Stimulated activated CD8-positive, alpha-beta memory T cell treated with anti-CD3 and anti-CD28 coated beads, Interleukin-7, amount 100 ng/mL, for 4 hours (primary cell): Measurements from ENCODE around the gene SLC35F5.
"Not testable (repeated sequence)": the region's sequence is repeated elsewhere in the genome, so short reads cannot be mapped to it uniquely, and the experiment has no call there.

Experiments
- DNase-seq, 2 donors: peaks; one replicate each; pipeline ENCODE4 v3.0.0-alpha.2; 2020; ENCODE audit warnings: low read depth in 2 of 2

The SLC35F5 gene

GRCh38 chr2:113697516-113697915 is 58.9 kb downstream of the SLC35F5 start:
- DNase-seq, result no peak

- no peak for DNase-seq
These were observed 62.0 kb downstream of the SLC35F5 start for GRCh38 chr2:113694438-113694837.

GRCh38 chr2:113692698-113693428 is 63.6 kb downstream of the SLC35F5 start:
- DNase-seq, result peak in 1 of 2 donors; percentile 14

GRCh38 chr2:113690871-113691270 is 65.6 kb downstream of the SLC35F5 start:
- not testable (repeated sequence) for DNase-seq

- no peak for DNase-seq
These were observed 69.9 kb downstream of the SLC35F5 start for GRCh38 chr2:113686537-113686936.

- DNase-seq, result no peak
These were observed 71.0 kb downstream of the SLC35F5 start for GRCh38 chr2:113685471-113685870.

GRCh38 chr2:113679457-113679856 is 77.0 kb downstream of the SLC35F5 start:
- no peak for DNase-seq

- no peak for DNase-seq
These were observed 79.1 kb downstream of the SLC35F5 start for GRCh38 chr2:113677330-113677729.

- DNase-seq, result no peak
These were observed 79.7 kb downstream of the SLC35F5 start for GRCh38 chr2:113676623-113677266.

GRCh38 chr2:113675875-113676274 is 80.6 kb downstream of the SLC35F5 start:
- DNase-seq, result no peak

- DNase-seq, result no peak
These were observed 84.0 kb downstream of the SLC35F5 start for GRCh38 chr2:113672326-113672932.

GRCh38 chr2:113669013-113669412 is 87.4 kb downstream of the SLC35F5 start:
- not testable (repeated sequence) for DNase-seq

GRCh38 chr2:113664761-113665533 is 91.5 kb downstream of the SLC35F5 start:
- DNase-seq, result not testable (repeated sequence)

GRCh38 chr2:113663285-113664060 is 93.0 kb downstream of the SLC35F5 start:
- DNase-seq, result not testable (repeated sequence)
